HEK293 (cell line): ENCODE results near the gene SLC25A6.

ENCODE experiments used
- ZBTB20 ChIP-seq: fragments of 450-650 bp; formaldehyde crosslinking; IDR thresholded peaks from 2 replicates; pipeline ENCODE4 v1.5.1; 2016; ENCODE audit warnings: missing biosample characterization, missing genetic modification characterization
- ZNF10 ChIP-seq: fragments of 450-650 bp; formaldehyde crosslinking; IDR thresholded peaks from 2 replicates; pipeline ENCODE4 v1.5.1; 2017; ENCODE audit warnings: missing biosample characterization, missing genetic modification characterization
- ZNF311 ChIP-seq: fragments of 450-650 bp; formaldehyde crosslinking; IDR thresholded peaks from 2 replicates; pipeline ENCODE4 v1.5.1; 2017; ENCODE audit warnings: missing biosample characterization, missing genetic modification characterization, borderline replicate concordance
- ZNF548 ChIP-seq: fragments of 450-650 bp; formaldehyde crosslinking; IDR thresholded peaks from 2 replicates; pipeline ENCODE4 v1.5.1; 2016; ENCODE audit warnings: missing biosample characterization, missing genetic modification characterization
- ZNF658 ChIP-seq: fragments of 450-650 bp; formaldehyde crosslinking; IDR thresholded peaks from 2 replicates; pipeline ENCODE4; 2016; ENCODE audit warnings: missing biosample characterization, missing genetic modification characterization
- TF ChIP-seq, protein P1 (sequence below): fragments of 450-650 bp; formaldehyde crosslinking; IDR thresholded peaks from 2 replicates; pipeline ENCODE4 v1.5.1; 2016; ENCODE audit warnings: missing biosample characterization, missing genetic modification characterization
- TF ChIP-seq, protein P2 (sequence below): fragments of 450-650 bp; formaldehyde crosslinking; IDR thresholded peaks from 2 replicates; pipeline ENCODE4 v1.5.1; 2016; ENCODE audit warnings: missing biosample characterization, missing genetic modification characterization

DNA sequence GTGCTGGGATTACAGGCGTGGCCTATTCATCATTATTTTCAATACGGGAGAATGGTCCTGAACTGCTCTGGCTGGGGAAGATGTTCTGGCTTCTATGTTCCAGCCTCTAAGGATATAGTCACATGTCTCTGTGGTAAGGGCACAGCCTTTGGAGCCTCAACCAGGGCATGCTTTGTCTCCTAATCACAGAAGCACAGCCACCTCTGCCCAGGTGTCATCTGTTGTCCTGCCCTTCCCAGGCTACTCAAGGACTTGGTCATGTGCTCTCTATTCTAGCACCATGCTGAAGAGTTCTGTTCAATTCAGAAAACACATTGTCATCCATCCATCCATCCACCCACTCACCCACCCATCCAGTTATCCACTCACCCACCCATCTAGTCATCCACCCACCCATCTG, 31.3 kb upstream of the SLC25A6 start:
- TF ChIP-seq, protein P1, sequence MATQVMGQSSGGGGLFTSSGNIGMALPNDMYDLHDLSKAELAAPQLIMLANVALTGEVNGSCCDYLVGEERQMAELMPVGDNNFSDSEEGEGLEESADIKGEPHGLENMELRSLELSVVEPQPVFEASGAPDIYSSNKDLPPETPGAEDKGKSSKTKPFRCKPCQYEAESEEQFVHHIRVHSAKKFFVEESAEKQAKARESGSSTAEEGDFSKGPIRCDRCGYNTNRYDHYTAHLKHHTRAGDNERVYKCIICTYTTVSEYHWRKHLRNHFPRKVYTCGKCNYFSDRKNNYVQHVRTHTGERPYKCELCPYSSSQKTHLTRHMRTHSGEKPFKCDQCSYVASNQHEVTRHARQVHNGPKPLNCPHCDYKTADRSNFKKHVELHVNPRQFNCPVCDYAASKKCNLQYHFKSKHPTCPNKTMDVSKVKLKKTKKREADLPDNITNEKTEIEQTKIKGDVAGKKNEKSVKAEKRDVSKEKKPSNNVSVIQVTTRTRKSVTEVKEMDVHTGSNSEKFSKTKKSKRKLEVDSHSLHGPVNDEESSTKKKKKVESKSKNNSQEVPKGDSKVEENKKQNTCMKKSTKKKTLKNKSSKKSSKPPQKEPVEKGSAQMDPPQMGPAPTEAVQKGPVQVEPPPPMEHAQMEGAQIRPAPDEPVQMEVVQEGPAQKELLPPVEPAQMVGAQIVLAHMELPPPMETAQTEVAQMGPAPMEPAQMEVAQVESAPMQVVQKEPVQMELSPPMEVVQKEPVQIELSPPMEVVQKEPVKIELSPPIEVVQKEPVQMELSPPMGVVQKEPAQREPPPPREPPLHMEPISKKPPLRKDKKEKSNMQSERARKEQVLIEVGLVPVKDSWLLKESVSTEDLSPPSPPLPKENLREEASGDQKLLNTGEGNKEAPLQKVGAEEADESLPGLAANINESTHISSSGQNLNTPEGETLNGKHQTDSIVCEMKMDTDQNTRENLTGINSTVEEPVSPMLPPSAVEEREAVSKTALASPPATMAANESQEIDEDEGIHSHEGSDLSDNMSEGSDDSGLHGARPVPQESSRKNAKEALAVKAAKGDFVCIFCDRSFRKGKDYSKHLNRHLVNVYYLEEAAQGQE (tag by site-specific recombination): no peak
- TF ChIP-seq ZNF311 (tag by site-specific recombination) (no peak), ZNF658 (tag by site-specific recombination) (no peak), ZBTB20 (tag by site-specific recombination) (no peak), ZNF548 (tag by site-specific recombination) (no peak), ZNF10 (tag by site-specific recombination) (no peak)
- TF ChIP-seq, protein P2, sequence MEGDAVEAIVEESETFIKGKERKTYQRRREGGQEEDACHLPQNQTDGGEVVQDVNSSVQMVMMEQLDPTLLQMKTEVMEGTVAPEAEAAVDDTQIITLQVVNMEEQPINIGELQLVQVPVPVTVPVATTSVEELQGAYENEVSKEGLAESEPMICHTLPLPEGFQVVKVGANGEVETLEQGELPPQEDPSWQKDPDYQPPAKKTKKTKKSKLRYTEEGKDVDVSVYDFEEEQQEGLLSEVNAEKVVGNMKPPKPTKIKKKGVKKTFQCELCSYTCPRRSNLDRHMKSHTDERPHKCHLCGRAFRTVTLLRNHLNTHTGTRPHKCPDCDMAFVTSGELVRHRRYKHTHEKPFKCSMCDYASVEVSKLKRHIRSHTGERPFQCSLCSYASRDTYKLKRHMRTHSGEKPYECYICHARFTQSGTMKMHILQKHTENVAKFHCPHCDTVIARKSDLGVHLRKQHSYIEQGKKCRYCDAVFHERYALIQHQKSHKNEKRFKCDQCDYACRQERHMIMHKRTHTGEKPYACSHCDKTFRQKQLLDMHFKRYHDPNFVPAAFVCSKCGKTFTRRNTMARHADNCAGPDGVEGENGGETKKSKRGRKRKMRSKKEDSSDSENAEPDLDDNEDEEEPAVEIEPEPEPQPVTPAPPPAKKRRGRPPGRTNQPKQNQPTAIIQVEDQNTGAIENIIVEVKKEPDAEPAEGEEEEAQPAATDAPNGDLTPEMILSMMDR (tag by site-specific recombination): no peak
